KMS-11 (cell line): Measurements from ENCODE around the gene PDLIM5.

ENCODE experiments used
- H2AFZ ChIP-seq: fragments of 200-600 bp; sonication (generic); 2 replicates; pipeline ENCODE4 v1.6.1; 2016; ENCODE audit warnings: antibody characterized with exemption, mixed run types, low read depth
- H3K27ac ChIP-seq: fragments of 200-600 bp; sonication (generic); 2 replicates; pipeline ENCODE4 v1.6.1; 2016; ENCODE audit warnings: mild to moderate bottlenecking, mixed run types
- H3K27me3 ChIP-seq: fragments of 200-600 bp; sonication (generic); 2 replicates; pipeline ENCODE4 v1.6.1; 2017; ENCODE audit warnings: mild to moderate bottlenecking, low read depth, mixed run types, moderate library complexity; ENCODE audit not compliant: insufficient read depth
- H3K36me3 ChIP-seq: fragments of 200-600 bp; sonication (generic); 2 replicates; pipeline ENCODE4 v1.6.1; 2017; ENCODE audit warnings: mild to moderate bottlenecking, mixed run types; ENCODE audit not compliant: insufficient read depth
- H3K4me1 ChIP-seq: fragments of 200-600 bp; sonication (generic); 2 replicates; pipeline ENCODE4 v1.6.1; 2016; ENCODE audit warnings: mild to moderate bottlenecking, low read depth, mixed run types; ENCODE audit not compliant: poor library complexity, severe bottlenecking
- H3K4me2 ChIP-seq: fragments of 200-600 bp; sonication (generic); 2 replicates; pipeline ENCODE4 v1.7.0; 2016; ENCODE audit warnings: mild to moderate bottlenecking, mixed run types
- H3K4me3 ChIP-seq: fragments of 200-600 bp; sonication (generic); IDR thresholded peaks from 2 replicates; pipeline ENCODE4 v1.6.1; 2017; ENCODE audit warnings: low read depth, low read length, mixed read lengths; ENCODE audit not compliant: insufficient read depth
- H3K79me2 ChIP-seq: fragments of 200-600 bp; sonication (generic); 2 replicates; pipeline ENCODE4 v1.6.1; 2016; ENCODE audit warnings: low read depth, mixed run types; ENCODE audit not compliant: insufficient read depth
- H3K9ac ChIP-seq: fragments of 200-600 bp; sonication (generic); 2 replicates; pipeline ENCODE4 v1.6.1; 2016; ENCODE audit warnings: mild to moderate bottlenecking, mixed run types
- H4K20me1 ChIP-seq: fragments of 200-600 bp; sonication (generic); 2 replicates; pipeline ENCODE4 v1.6.1; 2016; ENCODE audit warnings: mild to moderate bottlenecking, mixed run types; ENCODE audit not compliant: insufficient read depth
- CTCF ChIP-seq: fragments of 200-600 bp; sonication (generic); conservative IDR thresholded peaks from 2 replicates; pipeline ENCODE4 v1.6.1; 2017; ENCODE audit warnings: low read depth, mild to moderate bottlenecking, antibody characterized with exemption, low read length, moderate library complexity, mixed read lengths

Gene PDLIM5

GRCh38 chr4:94566420-94566819 lies 114.7 kb downstream of the PDLIM5 start:
- H3K27me3 ChIP-seq = no peaks in the 10 kb centered on the region
- TF ChIP-seq CTCF = no peak
- no peak overlapping the region for H3K4me3 ChIP-seq
- H3K27ac ChIP-seq = no peak overlapping the region
- peaks cover 11% of the 10 kb centered on the region for H3K4me1 ChIP-seq
- H4K20me1 ChIP-seq = no peaks in the 10 kb centered on the region
- H3K36me3 ChIP-seq = no peaks in the 10 kb centered on the region
- no peak overlapping the region for H3K9ac ChIP-seq
- H3K4me2 ChIP-seq = no peak overlapping the region
- H3K79me2 ChIP-seq = no peaks in the 10 kb centered on the region
- no peak overlapping the region for H2AFZ ChIP-seq

GRCh38 chr4:94567811-94568210 lies 116.1 kb downstream of the PDLIM5 start:
- no peak overlapping the region for H3K9ac ChIP-seq
- H3K4me3 ChIP-seq = no peak overlapping the region
- TF ChIP-seq CTCF = no peak
- peaks cover 11% of the 10 kb centered on the region for H3K4me1 ChIP-seq
- no peaks in the 10 kb centered on the region for H3K36me3 ChIP-seq
- no peak overlapping the region for H3K27ac ChIP-seq
- 0 out of 2 replicates have a peak overlapping the region, but pooled peaks have one; percentile 2 for H3K4me2 ChIP-seq
- no peak overlapping the region for H2AFZ ChIP-seq
- no peaks in the 10 kb centered on the region for H3K79me2 ChIP-seq
- no peaks in the 10 kb centered on the region for H3K27me3 ChIP-seq
- no peaks in the 10 kb centered on the region for H4K20me1 ChIP-seq

GRCh38 chr4:94570558-94570957 lies 118.8 kb downstream of the PDLIM5 start:
- Histone ChIP-seq H3K4me2 (no peak overlapping the region), H4K20me1 (no peaks in the 10 kb centered on the region), H2AFZ (no peak overlapping the region), H3K79me2 (no peaks in the 10 kb centered on the region), H3K4me1 (peaks cover 11% of the 10 kb centered on the region), H3K4me3 (no peak overlapping the region), H3K27ac (no peak overlapping the region), H3K9ac (no peak overlapping the region), H3K27me3 (no peaks in the 10 kb centered on the region), H3K36me3 (no peaks in the 10 kb centered on the region)
- no peak for TF ChIP-seq CTCF

- no peaks in the 10 kb centered on the region for H4K20me1 ChIP-seq
- H3K4me2 ChIP-seq = no peak overlapping the region
- no peak overlapping the region for H3K9ac ChIP-seq
- TF ChIP-seq CTCF = no peak
- H3K4me3 ChIP-seq = no peak overlapping the region
- H3K4me1 ChIP-seq = peaks cover 11% of the 10 kb centered on the region
- H2AFZ ChIP-seq = no peak overlapping the region
- no peaks in the 10 kb centered on the region for H3K36me3 ChIP-seq
- H3K27me3 ChIP-seq = no peaks in the 10 kb centered on the region
- H3K79me2 ChIP-seq = no peaks in the 10 kb centered on the region
- H3K27ac ChIP-seq = no peak overlapping the region
Measured at GRCh38 chr4:94571298-94571697, 119.6 kb downstream of the PDLIM5 start.
